ENCODE results near the gene EGLN3.

DNA sequence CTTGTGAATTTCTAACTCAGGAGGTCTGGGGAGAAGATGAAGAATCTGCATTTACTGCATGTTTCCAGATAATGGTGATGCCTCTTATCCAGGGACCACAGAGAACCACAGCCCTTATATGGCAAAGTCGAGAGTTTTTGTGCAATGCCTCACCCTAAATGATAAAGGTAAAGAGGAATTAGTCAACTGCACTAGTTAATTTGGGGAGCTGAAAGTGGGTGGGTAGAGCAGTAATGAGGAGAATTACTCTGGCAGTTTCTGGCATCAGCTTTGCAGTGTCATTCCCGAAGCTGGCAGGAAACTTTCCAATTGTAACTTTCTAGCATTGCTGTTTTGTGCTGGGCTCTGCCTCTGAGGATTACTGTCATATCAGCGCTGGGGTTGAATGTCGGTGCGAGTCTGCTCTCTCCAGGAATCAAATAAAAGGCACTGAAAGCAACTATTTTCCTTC, 10.3 kb downstream of the EGLN3 start:
- TF ChIP-seq, protein P1, sequence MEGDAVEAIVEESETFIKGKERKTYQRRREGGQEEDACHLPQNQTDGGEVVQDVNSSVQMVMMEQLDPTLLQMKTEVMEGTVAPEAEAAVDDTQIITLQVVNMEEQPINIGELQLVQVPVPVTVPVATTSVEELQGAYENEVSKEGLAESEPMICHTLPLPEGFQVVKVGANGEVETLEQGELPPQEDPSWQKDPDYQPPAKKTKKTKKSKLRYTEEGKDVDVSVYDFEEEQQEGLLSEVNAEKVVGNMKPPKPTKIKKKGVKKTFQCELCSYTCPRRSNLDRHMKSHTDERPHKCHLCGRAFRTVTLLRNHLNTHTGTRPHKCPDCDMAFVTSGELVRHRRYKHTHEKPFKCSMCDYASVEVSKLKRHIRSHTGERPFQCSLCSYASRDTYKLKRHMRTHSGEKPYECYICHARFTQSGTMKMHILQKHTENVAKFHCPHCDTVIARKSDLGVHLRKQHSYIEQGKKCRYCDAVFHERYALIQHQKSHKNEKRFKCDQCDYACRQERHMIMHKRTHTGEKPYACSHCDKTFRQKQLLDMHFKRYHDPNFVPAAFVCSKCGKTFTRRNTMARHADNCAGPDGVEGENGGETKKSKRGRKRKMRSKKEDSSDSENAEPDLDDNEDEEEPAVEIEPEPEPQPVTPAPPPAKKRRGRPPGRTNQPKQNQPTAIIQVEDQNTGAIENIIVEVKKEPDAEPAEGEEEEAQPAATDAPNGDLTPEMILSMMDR (IDR thresholded peaks at IDR 0.05; ENCODE audit: low read depth, low read length) = no peak
- TF ChIP-seq EZH2phosphoT487 (IDR thresholded peaks at IDR 0.05; ENCODE audit: low read depth) = no peak
